HL-60 (cell line): ENCODE data around the gene NINJ1.

Source experiments
- DNase-seq, 2 experiments: peaks; one replicate each; pipeline ENCODE4 v3.0.0-alpha.2; 2010 to 2020; ENCODE audit warnings: low read depth in 1 of 2, low spot score in 1 of 2
- H3K27ac ChIP-seq: fragments of 250-450 bp; sonication (Bioruptor Pico); replicated peaks from 2 replicates; pipeline ENCODE4 v1.5.1; 2020; ENCODE audit warnings: mild to moderate bottlenecking, moderate library complexity
- H3K27me3 ChIP-seq: fragments of 250-450 bp; sonication (Bioruptor Pico); 2 replicates; pipeline ENCODE4 v1.5.1; 2021; ENCODE audit warnings: mild to moderate bottlenecking, moderate library complexity; ENCODE audit not compliant: insufficient read depth, poor library complexity, severe bottlenecking
- H3K4me3 ChIP-seq: replicated peaks from 2 replicates; pipeline ENCODE4 v1.5.1; 2011; ENCODE audit warnings: mild to moderate bottlenecking, control low read depth, low read length; ENCODE audit not compliant: insufficient read depth
- GABPA ChIP-seq: IDR thresholded peaks from 2 replicates; pipeline ENCODE4 v1.6.1; 2012; ENCODE audit warnings: low read depth
- POLR2AphosphoS5 ChIP-seq: IDR thresholded peaks from 2 replicates; pipeline ENCODE4 v1.6.1; 2012; ENCODE audit warnings: low read depth
- SPI1 ChIP-seq: IDR thresholded peaks from 2 replicates; pipeline ENCODE4 v1.6.1; 2012; ENCODE audit warnings: low read depth, mild to moderate bottlenecking, borderline replicate concordance
- TF ChIP-seq, protein P1 (sequence below): IDR thresholded peaks from 2 replicates; pipeline ENCODE4 v1.6.1; 2012; ENCODE audit warnings: low read depth; ENCODE audit not compliant: insufficient replicate concordance
- TF ChIP-seq, protein P2 (sequence below): IDR thresholded peaks from one replicate; pipeline ENCODE4 v1.5.1; 2011; ENCODE audit warnings: low read length, control low read depth, inconsistent platforms; ENCODE audit not compliant: insufficient read depth

NINJ1 gene

DNA sequence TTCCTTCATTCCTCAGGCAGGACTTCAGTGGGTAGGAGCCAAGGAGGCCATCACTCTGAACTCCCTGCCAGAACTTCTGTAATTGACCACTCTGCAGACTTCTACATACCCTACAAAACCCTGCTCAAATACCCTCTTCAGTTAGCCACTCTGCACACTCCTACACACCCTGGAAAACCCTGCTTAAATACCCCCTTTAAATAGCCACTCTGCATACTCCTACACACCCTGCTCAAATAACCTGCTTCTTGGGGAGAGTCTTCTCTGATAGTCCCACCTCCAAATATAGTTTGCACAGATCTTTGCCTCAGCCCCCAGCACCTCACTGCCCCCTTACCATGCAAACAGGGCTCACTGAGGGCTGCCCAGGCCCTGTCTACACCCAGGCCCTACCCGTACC, 56.7 kb downstream of the NINJ1 start:
- Histone ChIP-seq H3K4me3 (no peak overlapping the region), H3K27me3 (no peaks in the 10 kb centered on the region), H3K27ac (no peak overlapping the region)
- TF ChIP-seq, protein P1, sequence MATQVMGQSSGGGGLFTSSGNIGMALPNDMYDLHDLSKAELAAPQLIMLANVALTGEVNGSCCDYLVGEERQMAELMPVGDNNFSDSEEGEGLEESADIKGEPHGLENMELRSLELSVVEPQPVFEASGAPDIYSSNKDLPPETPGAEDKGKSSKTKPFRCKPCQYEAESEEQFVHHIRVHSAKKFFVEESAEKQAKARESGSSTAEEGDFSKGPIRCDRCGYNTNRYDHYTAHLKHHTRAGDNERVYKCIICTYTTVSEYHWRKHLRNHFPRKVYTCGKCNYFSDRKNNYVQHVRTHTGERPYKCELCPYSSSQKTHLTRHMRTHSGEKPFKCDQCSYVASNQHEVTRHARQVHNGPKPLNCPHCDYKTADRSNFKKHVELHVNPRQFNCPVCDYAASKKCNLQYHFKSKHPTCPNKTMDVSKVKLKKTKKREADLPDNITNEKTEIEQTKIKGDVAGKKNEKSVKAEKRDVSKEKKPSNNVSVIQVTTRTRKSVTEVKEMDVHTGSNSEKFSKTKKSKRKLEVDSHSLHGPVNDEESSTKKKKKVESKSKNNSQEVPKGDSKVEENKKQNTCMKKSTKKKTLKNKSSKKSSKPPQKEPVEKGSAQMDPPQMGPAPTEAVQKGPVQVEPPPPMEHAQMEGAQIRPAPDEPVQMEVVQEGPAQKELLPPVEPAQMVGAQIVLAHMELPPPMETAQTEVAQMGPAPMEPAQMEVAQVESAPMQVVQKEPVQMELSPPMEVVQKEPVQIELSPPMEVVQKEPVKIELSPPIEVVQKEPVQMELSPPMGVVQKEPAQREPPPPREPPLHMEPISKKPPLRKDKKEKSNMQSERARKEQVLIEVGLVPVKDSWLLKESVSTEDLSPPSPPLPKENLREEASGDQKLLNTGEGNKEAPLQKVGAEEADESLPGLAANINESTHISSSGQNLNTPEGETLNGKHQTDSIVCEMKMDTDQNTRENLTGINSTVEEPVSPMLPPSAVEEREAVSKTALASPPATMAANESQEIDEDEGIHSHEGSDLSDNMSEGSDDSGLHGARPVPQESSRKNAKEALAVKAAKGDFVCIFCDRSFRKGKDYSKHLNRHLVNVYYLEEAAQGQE = no peak
- TF ChIP-seq SPI1 = no peak
- TF ChIP-seq, protein P2, sequence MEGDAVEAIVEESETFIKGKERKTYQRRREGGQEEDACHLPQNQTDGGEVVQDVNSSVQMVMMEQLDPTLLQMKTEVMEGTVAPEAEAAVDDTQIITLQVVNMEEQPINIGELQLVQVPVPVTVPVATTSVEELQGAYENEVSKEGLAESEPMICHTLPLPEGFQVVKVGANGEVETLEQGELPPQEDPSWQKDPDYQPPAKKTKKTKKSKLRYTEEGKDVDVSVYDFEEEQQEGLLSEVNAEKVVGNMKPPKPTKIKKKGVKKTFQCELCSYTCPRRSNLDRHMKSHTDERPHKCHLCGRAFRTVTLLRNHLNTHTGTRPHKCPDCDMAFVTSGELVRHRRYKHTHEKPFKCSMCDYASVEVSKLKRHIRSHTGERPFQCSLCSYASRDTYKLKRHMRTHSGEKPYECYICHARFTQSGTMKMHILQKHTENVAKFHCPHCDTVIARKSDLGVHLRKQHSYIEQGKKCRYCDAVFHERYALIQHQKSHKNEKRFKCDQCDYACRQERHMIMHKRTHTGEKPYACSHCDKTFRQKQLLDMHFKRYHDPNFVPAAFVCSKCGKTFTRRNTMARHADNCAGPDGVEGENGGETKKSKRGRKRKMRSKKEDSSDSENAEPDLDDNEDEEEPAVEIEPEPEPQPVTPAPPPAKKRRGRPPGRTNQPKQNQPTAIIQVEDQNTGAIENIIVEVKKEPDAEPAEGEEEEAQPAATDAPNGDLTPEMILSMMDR = no peak
- no peak for TF ChIP-seq GABPA
- no peak for TF ChIP-seq POLR2AphosphoS5
- DNase-seq = no peak

DNA sequence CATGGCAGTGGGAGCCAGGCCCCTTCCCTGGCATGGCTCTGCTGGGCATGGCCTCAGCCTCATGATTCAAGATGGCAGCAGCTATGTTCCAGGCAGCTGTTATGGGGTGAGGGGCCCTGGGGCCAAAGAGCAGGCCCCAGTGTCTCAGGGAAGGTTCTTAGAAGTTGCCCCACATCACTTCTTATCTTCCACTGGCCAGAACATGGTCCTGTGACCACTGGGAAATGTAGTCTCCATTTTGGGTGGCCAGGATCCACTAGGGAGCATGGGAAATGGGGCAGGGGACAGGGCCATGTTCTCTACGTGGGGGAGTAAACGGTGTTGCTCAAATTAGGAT, 57.3 kb downstream of the NINJ1 start:
- TF ChIP-seq, protein P1 = no peak
- TF ChIP-seq POLR2AphosphoS5 (no peak), SPI1 (no peak), GABPA (no peak)
- TF ChIP-seq, protein P2 = no peak
- Histone ChIP-seq H3K27ac (no peak overlapping the region), H3K4me3 (no peak overlapping the region), H3K27me3 (no peaks in the 10 kb centered on the region)
- DNase-seq = no peak

DNA sequence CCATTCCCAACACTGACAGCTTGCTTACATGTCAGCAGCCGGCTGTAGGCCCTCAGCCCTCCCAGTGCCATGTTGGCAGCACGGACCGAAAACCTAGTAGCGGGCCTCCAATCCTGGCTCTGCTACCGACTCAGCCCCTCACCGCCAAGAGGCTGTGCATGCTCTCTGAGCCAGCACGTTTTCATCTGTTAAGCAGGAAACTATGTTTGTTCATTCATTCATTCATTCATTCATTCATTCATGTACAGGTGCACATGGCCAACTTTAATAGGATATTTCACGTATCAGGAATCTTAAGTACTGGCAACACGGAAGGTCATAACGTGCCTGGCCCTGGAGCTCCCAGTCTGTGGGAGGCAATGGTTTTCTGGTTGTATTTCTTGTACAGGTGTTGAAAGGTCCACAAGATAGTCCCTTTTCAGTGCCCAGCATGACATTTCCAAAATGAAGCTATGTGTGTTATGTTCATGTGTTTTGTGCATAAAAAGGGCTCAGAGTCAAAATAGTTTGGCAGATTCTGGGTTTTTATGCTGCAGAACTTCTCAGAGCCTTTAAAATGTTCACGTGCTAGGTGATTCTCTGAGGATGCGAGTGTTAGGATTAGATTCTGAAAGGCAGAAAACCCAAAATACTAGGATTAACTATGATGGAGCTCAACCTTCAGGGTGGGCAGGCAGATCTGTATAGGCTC, 57.8 kb downstream of the NINJ1 start:
- Histone ChIP-seq H3K27me3 (no peaks in the 10 kb centered on the region), H3K4me3 (no peak overlapping the region), H3K27ac (no peak overlapping the region)
- DNase-seq = no peak
- TF ChIP-seq SPI1 = no peak
- TF ChIP-seq, protein P2 = no peak
- TF ChIP-seq POLR2AphosphoS5 = no peak
- no peak for TF ChIP-seq GABPA
- TF ChIP-seq, protein P1 = no peak
